Endometrium (tissue), 2 donors: ENCODE measurements around the gene KRT79.

ENCODE experiments used
- FAIRE-seq: peaks from 2 replicates; lab custom pipeline; 2012; peaks lifted over from hg19 to GRCh38; lab: Jason Lieb, UNC
- donor health status: control.
- donor health status: control.

Gene KRT79

GRCh38 chr12:52790427-52791270 lies 43.5 kb downstream of the KRT79 start:
- no peak for FAIRE-seq

GRCh38 chr12:52789637-52790426 lies 44.3 kb downstream of the KRT79 start:
- FAIRE-seq: no peak

- FAIRE-seq: no peak
These were observed 45.1 kb downstream of the KRT79 start for GRCh38 chr12:52788876-52789636.

DNA sequence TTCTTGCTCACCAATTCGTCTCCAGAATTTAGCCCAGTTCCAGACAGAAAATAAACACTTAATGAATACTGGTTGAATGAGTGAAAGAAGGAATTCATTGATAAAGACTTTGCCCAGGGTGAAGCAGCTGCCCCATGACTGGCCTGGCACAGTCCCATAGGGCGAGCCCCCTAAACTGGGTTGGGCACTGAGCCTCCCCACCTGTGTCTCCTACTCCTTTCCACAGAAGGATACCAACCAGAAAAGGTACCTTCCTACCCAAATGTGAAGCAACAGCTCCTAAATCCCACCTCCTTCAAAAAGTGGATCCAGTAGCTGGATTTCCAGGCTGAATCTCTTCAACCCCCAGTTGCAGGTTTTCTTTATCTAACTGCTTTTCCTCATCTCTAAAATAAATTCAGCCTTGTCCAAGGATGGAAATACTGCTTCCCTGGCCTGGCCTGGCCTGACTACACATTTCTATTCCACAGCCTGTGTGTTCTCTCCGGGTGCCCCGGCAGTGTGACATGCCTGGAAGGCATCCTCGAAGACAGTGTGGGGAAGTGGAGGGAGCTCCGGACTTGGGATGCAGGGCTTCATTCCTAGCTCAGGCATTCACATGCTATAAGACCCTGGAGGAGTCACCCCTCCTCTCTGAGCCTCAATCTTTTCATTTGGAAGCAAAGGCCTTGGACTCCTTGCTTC lies 45.8 kb downstream of the KRT79 start:
- no peak for FAIRE-seq

DNA sequence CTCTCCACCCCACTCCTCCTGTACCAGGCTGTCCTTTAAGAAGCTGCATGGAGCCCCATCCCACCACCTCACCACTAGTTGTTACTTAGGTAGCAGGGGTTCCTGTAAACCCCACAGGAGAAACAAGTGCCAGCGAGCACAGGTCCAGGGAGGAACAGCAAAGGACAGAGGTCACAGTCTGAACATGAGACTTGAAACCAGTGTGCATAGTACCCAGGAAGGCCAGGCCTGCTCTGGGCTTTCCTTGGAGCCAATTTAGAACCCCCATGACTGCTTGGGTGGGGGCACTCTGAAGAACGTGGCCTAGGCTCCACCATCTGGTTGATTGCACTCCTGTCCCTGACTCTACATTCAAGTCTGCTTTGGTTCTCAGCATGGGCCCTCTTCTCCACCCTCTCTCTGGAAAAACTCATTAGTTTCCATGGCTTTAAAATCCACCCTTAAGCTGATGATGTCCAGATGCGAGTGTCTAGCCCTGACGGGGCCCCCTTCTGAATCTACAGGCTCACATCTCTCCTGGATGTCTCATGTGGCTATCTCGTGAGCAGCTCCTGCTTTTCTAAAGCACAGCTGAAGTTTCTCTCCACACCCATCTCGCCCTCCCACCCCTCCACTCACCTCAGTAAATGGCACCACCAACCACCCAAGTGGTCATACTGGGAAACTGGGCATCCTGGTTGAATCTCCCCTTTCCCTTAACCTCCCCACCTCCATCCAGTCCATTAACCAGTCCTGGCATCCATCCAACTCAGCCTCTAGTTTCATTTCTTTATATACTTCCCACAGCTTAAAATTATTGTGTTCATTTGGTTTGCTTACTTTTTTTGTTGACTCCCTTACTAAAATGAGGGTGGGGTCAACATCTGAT lies 46.6 kb downstream of the KRT79 start:
- FAIRE-seq: no peak

GRCh38 chr12:52784909-52785308 lies 49.2 kb downstream of the KRT79 start:
- no peak for FAIRE-seq

DNA sequence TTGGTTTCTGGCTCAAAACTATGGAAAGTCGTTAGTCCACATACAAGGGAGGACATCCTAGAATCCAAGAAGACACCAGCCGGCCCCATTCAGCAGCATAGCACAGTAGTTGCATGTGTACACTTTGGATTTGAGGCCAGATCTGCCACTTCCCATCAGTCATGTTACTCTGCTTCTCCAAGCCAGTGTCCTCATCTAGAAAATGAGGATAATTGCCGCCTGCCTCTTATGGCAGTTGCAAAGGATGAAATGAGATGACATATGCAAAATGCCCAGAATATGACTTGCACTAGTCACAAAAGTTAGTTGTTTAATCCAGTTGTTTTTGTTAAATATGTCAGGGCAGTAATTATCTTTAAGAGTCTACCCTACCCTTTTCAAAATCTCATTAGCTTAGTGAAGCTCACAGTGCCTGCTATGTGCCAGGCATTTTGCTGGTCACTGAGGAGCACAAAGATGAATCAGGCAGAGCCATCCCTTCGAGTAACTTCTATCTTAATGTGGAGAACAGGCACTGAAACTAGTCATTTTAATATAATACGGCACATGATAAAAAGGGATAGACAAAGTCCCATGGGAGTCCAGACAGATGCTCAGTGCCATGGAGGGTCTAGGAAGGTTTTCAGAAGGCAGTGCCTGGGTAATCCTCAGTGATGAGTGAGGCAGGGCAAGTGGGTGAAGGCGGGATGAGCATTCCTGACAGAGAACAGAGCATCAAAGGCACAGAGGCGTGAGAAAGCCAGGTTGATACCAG lies 50.4 kb downstream of the KRT79 start:
- no peak for FAIRE-seq

DNA sequence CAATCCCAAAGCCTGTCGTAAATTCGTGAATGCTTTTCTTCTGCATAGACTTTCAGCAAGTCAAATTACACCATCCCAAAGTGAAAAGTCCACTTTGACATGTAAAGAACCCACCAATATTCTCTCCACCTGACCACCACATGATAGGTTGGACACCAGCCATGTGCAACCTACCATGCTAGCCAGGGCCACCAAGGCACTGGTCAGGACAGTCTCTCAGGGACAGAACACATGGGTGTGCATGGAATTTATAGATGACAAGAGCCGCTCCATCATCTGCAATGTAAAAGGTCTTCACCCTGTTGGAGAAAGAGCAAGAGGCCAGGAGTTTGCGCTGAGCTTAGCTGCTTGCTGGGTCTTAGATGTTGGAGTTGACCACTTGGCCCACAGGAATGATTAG lies 51.6 kb downstream of the KRT79 start:
- FAIRE-seq: no peak

DNA sequence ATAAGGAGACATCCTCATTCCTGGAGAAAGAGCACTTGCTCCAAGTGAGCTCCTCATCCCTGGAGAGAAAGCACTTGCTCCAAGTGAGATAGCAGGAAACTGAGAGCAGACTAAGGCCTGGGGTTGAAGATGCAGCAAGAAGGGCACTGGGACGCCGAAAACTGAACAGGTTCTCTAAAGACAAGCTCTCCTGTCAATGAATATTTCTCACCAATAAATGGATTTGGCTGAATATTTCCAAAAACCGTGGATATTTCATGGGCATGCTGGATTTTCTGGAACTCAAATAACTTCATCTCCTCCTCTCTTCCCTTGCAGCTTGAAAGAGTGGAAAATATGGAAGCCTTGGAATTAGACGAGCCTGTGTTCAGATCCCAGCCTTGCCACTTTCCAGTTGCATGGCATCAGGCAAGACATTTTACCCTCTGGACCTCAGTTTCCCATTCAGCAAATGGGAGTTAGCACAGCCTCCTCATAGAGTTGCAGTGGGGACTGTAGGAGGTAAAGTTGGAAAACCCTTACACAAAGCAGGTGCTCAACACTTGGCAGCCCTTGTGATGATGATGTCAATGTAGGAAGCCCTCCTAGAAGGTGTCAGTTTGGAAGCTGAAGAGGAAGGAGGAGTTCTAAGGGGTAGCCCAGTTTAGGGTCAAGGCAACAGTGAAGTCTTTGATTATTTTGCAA lies 52.6 kb downstream of the KRT79 start:
- FAIRE-seq: no peak

DNA sequence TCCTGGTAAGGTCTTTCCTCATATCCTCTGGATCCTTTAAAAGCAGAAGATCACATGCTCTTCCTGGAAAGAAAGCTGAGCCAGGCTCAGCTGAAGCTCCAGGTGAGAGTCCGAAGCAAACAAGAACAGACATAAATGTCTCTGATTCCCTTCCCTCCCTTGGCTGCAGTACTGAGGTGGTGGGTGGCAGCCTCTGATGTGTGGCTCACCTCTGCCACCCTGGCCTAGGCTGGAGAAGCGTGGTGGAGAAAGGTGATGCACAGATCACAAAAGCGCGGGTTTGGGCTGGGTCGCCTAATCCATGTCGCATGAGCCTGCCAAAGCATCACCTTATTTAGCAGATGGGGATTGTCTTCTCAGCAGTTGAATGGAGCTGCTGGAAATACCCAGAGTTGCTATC lies 54.2 kb downstream of the KRT79 start:
- no peak for FAIRE-seq

DNA sequence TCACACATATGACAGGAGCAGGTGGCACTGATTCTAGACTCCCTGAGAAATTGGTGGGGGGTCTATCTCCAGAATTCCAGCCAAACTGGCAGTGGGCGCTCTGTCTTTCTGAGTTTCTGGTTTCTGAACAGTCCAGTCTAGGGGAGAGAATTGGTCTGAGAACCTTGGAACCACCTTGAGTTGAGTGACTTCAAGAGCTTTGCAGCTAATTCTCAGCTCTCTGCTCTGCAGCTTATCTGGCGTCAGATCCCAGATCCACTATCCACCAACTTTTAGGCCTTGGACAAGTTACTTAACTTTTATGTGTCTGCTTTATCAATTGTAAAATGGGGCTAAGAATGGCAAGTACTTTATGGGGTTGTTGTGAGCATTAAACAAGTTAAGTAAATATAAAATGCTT lies 55.3 kb downstream of the KRT79 start:
- no peak for FAIRE-seq

DNA sequence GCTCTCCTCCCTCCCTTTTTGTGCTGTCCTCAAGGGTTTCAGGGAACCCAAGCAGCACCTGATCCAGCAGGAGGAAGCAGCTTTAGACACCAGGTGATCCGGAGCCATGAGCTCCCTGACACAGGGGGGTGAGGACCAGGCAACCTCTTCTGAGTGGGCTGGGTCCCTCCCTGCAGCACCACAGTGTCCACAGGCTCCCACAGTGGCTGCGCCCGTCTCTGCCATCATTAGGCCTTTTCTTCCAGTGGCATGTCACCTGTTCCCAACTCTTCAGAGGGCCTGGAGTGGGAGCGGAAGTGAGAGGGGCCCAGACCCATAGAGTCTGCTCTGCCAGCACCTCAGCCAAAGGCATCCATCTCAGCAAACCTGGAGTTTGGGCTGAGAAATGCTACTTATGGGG lies 56.5 kb downstream of the KRT79 start:
- no peak for FAIRE-seq

DNA sequence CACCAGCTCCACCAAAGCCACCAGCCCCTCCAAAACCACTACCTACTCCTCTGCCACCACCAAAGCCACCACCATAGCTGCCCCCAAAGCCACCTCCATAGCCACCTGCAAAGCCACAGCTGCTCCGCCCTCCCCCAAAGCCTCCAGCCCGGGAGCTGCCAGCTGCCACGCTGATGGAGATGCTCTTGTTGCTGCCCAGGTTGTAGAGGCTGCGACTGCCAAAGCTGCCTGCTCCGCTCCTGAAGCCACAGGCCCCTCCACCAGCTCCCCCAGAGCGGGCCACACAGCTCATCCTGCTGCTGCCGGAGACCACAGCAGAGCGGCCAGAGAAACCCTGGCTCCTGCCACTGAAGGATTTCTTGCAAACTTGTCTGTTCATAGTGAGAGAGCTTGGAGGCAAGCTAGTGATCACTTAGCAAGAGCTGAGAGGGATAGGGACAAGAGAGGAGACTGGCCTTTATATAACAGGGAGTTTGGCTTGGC lies 57.2 kb downstream of the KRT79 start, which contains the start of gene KRT76:
Gene KRT76 (minus strand): TSS at position 433 of the 483 bp plus-strand sequence. CDS start 54 bp downstream, at position 379.
- no peak for FAIRE-seq

- no peak for FAIRE-seq
These were observed 57.7 kb downstream of the KRT79 start for GRCh38 chr12:52776435-52776834.

GRCh38 chr12:52774629-52775250 lies 59.4 kb downstream of the KRT79 start:
- no peak for FAIRE-seq

GRCh38 chr12:52772772-52773171 lies 61.3 kb downstream of the KRT79 start:
- no peak for FAIRE-seq

DNA sequence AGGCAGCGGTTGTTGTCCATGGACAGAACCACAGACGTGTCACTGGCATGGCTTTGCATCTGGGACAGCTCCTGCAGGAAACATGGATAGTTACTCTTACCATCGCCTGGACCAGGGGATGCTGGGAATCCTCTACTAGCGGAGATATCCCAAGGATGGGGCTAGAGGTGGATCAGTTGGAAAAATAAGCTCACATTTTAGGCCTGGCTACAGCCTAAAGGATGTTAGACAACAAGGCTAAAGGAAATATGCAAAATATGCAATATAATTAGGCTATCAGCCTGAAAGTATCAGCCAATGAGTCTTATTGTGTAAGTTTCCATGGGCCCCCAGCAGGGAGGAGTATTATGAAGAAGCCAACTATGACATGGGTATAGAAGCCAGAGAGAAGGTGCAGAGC lies 61.9 kb downstream of the KRT79 start:
- FAIRE-seq: no peak

DNA sequence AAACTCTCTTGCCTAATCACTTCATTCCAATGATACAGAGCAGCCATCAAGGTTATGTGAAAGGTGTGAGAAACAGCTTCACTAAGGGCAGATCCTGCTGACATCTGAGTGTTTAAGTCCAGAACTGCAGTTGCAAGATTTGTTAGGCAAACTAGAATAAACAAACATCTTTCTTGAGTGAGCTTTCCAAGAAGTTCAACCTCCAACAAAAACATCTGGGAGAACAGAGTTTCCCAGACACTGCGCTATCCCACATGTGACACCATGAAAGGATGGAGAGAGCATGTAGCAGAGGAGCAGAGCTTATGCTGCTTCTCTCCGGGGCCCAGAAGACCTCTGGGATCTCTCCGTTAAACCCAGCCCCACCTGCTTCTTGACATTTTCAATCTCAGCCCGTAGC lies 62.6 kb downstream of the KRT79 start:
- FAIRE-seq: no peak
